Skin epidermis (tissue), 12 donors: ENCODE measurements around the gene MED19.

Experiments
- H3K27ac ChIP-seq, 21 experiments: fragments of 200-600 bp; sonication (generic) in 11 of 21; one replicate each; pipeline ENCODE4 v1.5.0; 2020; ENCODE audit warnings: mild to moderate bottlenecking in 3 of 21, inconsistent platforms in 2 of 21, moderate library complexity in 2 of 21
- H3K4me3 ChIP-seq, 7 experiments: fragments of 200-600 bp; sonication (generic) in 2 of 7; one replicate each; pipeline ENCODE4 v1.5.0; 2020; ENCODE audit warnings: inconsistent platforms in 2 of 7, mild to moderate bottlenecking in 2 of 7, moderate library complexity in 1 of 7

Gene MED19

GRCh38 chr11:57657194-57658022, 54.6 kb downstream of the MED19 start, which contains the start of gene CLP1:
CLP1 (plus strand) TSS chr11:57657762; CDS start chr11:57659477, 1,715 bp downstream.
- Histone ChIP-seq H3K27ac (peak within 1 kb of the TSS; percentile 59 to 92 (median 86)), H3K4me3 (peak within 1 kb of the TSS; percentile 52 to 76 (median 63))

DNA sequence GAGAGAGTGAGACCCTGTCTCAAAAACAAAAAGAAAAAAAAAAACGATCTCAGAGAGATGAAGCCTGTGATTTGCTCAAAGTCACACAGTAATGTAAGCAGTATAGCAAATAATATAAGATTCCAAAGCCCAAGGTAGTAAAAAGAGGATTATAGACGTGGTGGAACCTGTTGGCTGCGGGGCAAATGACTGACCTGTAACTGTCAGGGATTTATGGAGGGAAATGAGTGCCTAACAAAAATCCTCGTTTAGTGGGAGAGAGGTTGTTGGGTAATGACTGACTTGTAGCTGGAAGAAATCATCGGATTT, 55.2 kb downstream of the MED19 start:
- peak overlapping the region; percentile 31 to 76 (median 63) for H3K4me3 ChIP-seq
- peak overlapping the region; percentile 59 to 92 (median 86) for H3K27ac ChIP-seq
